Thyroid gland (tissue), 4 donors: ENCODE results near the gene CHTF18. TPM values are rescaled to one million over a fixed set of nuclear protein-coding genes. Genes with fewer than 3 reads are reported as not detected.

Experiments used
- DNase-seq, 2 donors: peaks; one replicate each; pipeline ENCODE4 v3.0.0-alpha.2; 2019
- H3K27ac ChIP-seq, 3 donors: fragments of 200-600 bp; sonication (generic); 1 replicate in 2 of 3; 2 replicates in 1 of 3; pipeline ENCODE4 v1.5.1; 2016 to 2019; ENCODE audit warnings: mild to moderate bottlenecking in 1 of 3, moderate library complexity in 1 of 3
- H3K27me3 ChIP-seq: fragments of 200-600 bp; sonication (generic); one replicate; pipeline ENCODE4 v1.5.1; 2019
- H3K36me3 ChIP-seq, 2 donors: fragments of 200-600 bp; sonication (generic); one replicate each; pipeline ENCODE4 v1.5.1; 2016 to 2019
- H3K4me1 ChIP-seq, 2 donors: fragments of 200-600 bp; sonication (generic); one replicate each; pipeline ENCODE4 v1.5.1; 2017 to 2019
- H3K4me3 ChIP-seq, 3 donors: fragments of 200-600 bp; sonication (generic); replicated peaks in 1 of 3; 1 replicate in 2 of 3; 2 replicates in 1 of 3; pipeline ENCODE4 v1.5.1; 2016; ENCODE audit warnings: mild to moderate bottlenecking in 1 of 3
- H3K9me3 ChIP-seq: fragments of 200-600 bp; sonication (generic); one replicate; pipeline ENCODE4 v1.5.1; 2017
- CTCF ChIP-seq, 6 experiments: fragments of 200-600 bp in 3 of 6; fragments of 450-650 bp in 3 of 6; sonication (generic) in 3 of 6; IDR thresholded peaks; one replicate each; pipeline ENCODE4 v1.5.1; 2016 to 2019; ENCODE audit warnings: antibody characterized with exemption in 6 of 6, mild to moderate bottlenecking in 2 of 6, inconsistent platforms in 1 of 6, moderate library complexity in 1 of 6
- POLR2A ChIP-seq, 2 donors: fragments of 450-650 bp; IDR thresholded peaks; one replicate each; pipeline ENCODE4 v1.6.1; 2017; ENCODE audit warnings: antibody characterized with exemption in 2 of 2, mild to moderate bottlenecking in 2 of 2, moderate library complexity in 1 of 2
- WGBS, 2 donors: methylation state at CpG; one replicate each; pipeline ENCODE4 v1.1.5; 2017; 5-methylcytosine and 5-hydroxymethylcytosine counted together
- intact Hi-C: fragments of 100-400 bp; cut with DNase I; formaldehyde crosslinking; loops from one replicate; pipeline ENCODE4 v1.15.1; 2023
- total RNA-seq, 4 donors: library from RNA; depleted of rRNA; stranded (reverse); fragments of >200 nt; gene quantifications; one replicate each; pipeline ENCODE4 v1.2.3, GENCODE V29; 2016

CHTF18 gene
- total RNA-seq, 4 donors from 2014 or later: 10.1 to 14.6 (median 11.7) TPM

- no peak for DNase-seq
- peaks cover 0 to 2% of the 10 kb centered on the region in 2 donors for H3K4me1 ChIP-seq
- no peak for TF ChIP-seq CTCF (IDR thresholded peaks at IDR 0.05)
- no peak for TF ChIP-seq POLR2A (IDR thresholded peaks at IDR 0.05)
- H3K27ac ChIP-seq: no peak overlapping the region
- no peaks in the 10 kb centered on the region for H3K9me3 ChIP-seq
- 81 to 85% methylated on average over 11 to 28 of the region's 38 CpGs for WGBS, 2 donors
- H3K27me3 ChIP-seq: no peaks in the 10 kb centered on the region
- no peak overlapping the region for H3K4me3 ChIP-seq
- intact Hi-C loops: no loop called here
- H3K36me3 ChIP-seq: no peaks in the 10 kb centered on the region
Measured at GRCh38 chr16:764848-765487, 23.5 kb upstream of the CHTF18 start.

GRCh38 chr16:765488-765865 lies 22.9 kb upstream of the CHTF18 start:
- no peaks in the 10 kb centered on the region for H3K9me3 ChIP-seq
- H3K4me1 ChIP-seq: no peaks in the 10 kb centered on the region
- WGBS, 2 donors: 92% methylated on average over 15 of the region's 29 CpGs; no CpG with 5 or more reads in 1 of the 2 donors
- no peak for DNase-seq
- no peaks in the 10 kb centered on the region for H3K27me3 ChIP-seq
- no peak overlapping the region for H3K27ac ChIP-seq
- TF ChIP-seq CTCF (IDR thresholded peaks at IDR 0.05): no peak
- no peak for TF ChIP-seq POLR2A (IDR thresholded peaks at IDR 0.05)
- H3K36me3 ChIP-seq: no peaks in the 10 kb centered on the region
- intact Hi-C loops: no loop called here
- no peak overlapping the region for H3K4me3 ChIP-seq

- H3K27me3 ChIP-seq: no peaks in the 10 kb centered on the region
Measured at GRCh38 chr16:766008-766819, 22.2 kb upstream of the CHTF18 start.

GRCh38 chr16:766820-767640 lies 21.4 kb upstream of the CHTF18 start:
- Histone ChIP-seq H3K9me3 (no peaks in the 10 kb centered on the region), H3K36me3 (no peaks in the 10 kb centered on the region), H3K4me1 (no peaks in the 10 kb centered on the region), H3K27me3 (no peaks in the 10 kb centered on the region), H3K27ac (no peak overlapping the region), H3K4me3 (no peak overlapping the region)
- DNase-seq: no peak
- intact Hi-C loops: no loop called here
- 64 to 74% methylated on average over 14 to 24 of the region's 48 CpGs for WGBS, 2 donors
- TF ChIP-seq POLR2A (IDR thresholded peaks at IDR 0.05) (no peak), CTCF (IDR thresholded peaks at IDR 0.05) (no peak)

More at GRCh38 chr16:766008-766819, 22.2 kb upstream of the CHTF18 start:
- 88 to 89% methylated on average over 20 to 22 of the region's 29 CpGs for WGBS, 2 donors
- Histone ChIP-seq H3K4me3 (no peak overlapping the region), H3K27ac (no peak overlapping the region), H3K36me3 (no peaks in the 10 kb centered on the region), H3K9me3 (no peaks in the 10 kb centered on the region), H3K4me1 (no peaks in the 10 kb centered on the region)
- TF ChIP-seq POLR2A (IDR thresholded peaks at IDR 0.05): no peak
- no peak for TF ChIP-seq CTCF (IDR thresholded peaks at IDR 0.05)
- DNase-seq: no peak
- intact Hi-C loops: no loop called here
